GM18517 (cell line): ENCODE data around the gene SPTBN5.

Source experiments
- ATAC-seq: cut with Tn5 transposase; IDR thresholded peaks from one replicate; pipeline ENCODE4 v1.9.1; 2021; ENCODE audit warnings: mild to moderate bottlenecking, moderate library complexity; ENCODE audit not compliant: unreplicated experiment

The SPTBN5 gene

GRCh38 chr15:41868321-41868720, 25.5 kb downstream of the SPTBN5 start:
- ATAC-seq: no peak

GRCh38 chr15:41866872-41867579, 26.8 kb downstream of the SPTBN5 start:
- ATAC-seq: no peak

GRCh38 chr15:41866263-41866703, 27.6 kb downstream of the SPTBN5 start:
- ATAC-seq: no peak

GRCh38 chr15:41865490-41866055, 28.3 kb downstream of the SPTBN5 start:
- no peak for ATAC-seq

GRCh38 chr15:41862515-41863116, 31.2 kb downstream of the SPTBN5 start:
- no peak for ATAC-seq

GRCh38 chr15:41861736-41862356, 32.0 kb downstream of the SPTBN5 start:
- no peak for ATAC-seq

- ATAC-seq: no peak
These were observed 33.6 kb downstream of the SPTBN5 start for GRCh38 chr15:41860049-41860828.

- no peak for ATAC-seq
These were observed 35.1 kb downstream of the SPTBN5 start for GRCh38 chr15:41858756-41859155.

GRCh38 chr15:41857316-41857715, 36.5 kb downstream of the SPTBN5 start:
- ATAC-seq: no peak

- no peak for ATAC-seq
These were observed 37.1 kb downstream of the SPTBN5 start for GRCh38 chr15:41856716-41857115.

GRCh38 chr15:41856262-41856661, 37.6 kb downstream of the SPTBN5 start:
- ATAC-seq: no peak

- no peak for ATAC-seq
These were observed 38.4 kb downstream of the SPTBN5 start for GRCh38 chr15:41855261-41855961.

- ATAC-seq: no peak
These were observed 39.4 kb downstream of the SPTBN5 start for GRCh38 chr15:41854443-41854842.

- no peak for ATAC-seq
These were observed 40.0 kb downstream of the SPTBN5 start for GRCh38 chr15:41853831-41854230.

GRCh38 chr15:41852736-41853590, 40.9 kb downstream of the SPTBN5 start:
- ATAC-seq: no peak

- no peak for ATAC-seq
These were observed 42.0 kb downstream of the SPTBN5 start for GRCh38 chr15:41851755-41852370.

- no peak for ATAC-seq
These were observed 42.7 kb downstream of the SPTBN5 start for GRCh38 chr15:41851167-41851523.

GRCh38 chr15:41850482-41851166, 43.2 kb downstream of the SPTBN5 start:
- ATAC-seq: no peak

- no peak for ATAC-seq
These were observed 44.0 kb downstream of the SPTBN5 start for GRCh38 chr15:41849861-41850260.
